ENCODE measurements around the gene ASB2.

- no peak for TF ChIP-seq POLR2A (IDR thresholded peaks at IDR 0.05)
- no peak for TF ChIP-seq CTCF (IDR thresholded peaks at IDR 0.05)
- no peak for TF ChIP-seq POLR2AphosphoS5 (IDR thresholded peaks at IDR 0.05)
- no peak for TF ChIP-seq EP300 (IDR thresholded peaks at IDR 0.05; ENCODE audit: low read depth)
These were observed 1.6 kb upstream of the ASB2 start for GRCh38 chr14:93977790-93978581.
